Measurements from ENCODE around the gene AMPH. TPM values are rescaled to one million over a fixed set of nuclear protein-coding genes. Genes with fewer than 3 reads are reported as not detected.
A peak's percentile ranks its signal among the peaks of the same experiment; 100 is the strongest.
"Not testable (repeated sequence)": the region's sequence is repeated elsewhere in the genome, so short reads cannot be mapped to it uniquely, and the experiment has no call there.

The AMPH gene
- total RNA-seq, 1 donor from 2014 or later = 0.13 TPM

DNA sequence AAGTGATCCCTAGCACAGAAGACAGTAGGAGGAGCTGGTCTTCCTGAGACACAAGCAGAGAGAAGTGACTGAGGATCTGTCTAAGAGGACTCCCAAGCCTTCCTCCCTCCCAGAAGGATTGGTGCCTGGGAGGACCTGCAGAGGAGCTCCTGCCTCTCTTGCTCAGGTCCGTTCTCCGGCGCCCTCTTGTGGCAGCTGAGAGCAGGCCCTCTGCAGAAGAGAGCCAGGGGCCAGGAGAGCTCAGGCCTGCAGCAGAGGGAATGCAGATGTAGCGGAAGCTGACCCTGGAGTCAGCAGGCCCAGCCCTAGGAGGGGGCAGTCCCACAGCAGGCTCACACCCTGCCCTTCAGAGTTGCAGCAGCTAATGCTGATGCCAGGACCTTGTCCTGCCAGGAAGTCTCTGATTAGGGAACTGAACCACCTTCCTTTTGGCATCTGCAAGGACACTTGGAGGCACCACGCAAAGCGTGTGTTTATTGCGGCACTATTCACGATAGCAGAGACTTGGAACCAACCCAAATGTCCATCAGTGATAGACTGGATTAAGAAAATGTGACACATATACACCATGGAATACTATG lies 276.8 kb downstream of the AMPH start:
- peak in 1 of 2 donors; percentile 39 for DNase-seq (ENCODE audit: low read depth in 2 of 2)

DNA sequence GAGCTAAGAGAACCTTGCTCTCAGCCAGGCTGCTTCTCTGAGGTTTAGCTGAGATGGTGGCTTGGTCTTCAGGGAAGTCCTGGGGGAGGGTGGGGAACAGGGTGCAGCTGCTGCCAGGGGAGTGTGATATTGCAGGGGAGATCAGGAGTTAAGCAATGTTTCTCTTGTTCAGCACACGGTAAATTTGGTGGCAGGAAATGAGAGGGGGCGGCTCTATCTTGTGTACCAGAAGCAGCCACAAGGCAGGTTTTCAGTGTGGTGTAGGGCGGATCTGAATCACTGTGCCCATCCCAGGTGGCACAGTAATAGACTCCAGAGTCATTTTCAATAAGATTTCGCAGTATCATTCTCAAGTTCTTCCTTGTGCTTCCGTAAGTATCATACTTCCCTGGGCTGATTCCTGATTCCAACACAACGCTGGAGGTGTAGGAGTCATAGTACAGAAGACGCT lies 277.7 kb downstream of the AMPH start:
- not testable (repeated sequence) for DNase-seq (ENCODE audit: low read depth in 2 of 2)

DNA sequence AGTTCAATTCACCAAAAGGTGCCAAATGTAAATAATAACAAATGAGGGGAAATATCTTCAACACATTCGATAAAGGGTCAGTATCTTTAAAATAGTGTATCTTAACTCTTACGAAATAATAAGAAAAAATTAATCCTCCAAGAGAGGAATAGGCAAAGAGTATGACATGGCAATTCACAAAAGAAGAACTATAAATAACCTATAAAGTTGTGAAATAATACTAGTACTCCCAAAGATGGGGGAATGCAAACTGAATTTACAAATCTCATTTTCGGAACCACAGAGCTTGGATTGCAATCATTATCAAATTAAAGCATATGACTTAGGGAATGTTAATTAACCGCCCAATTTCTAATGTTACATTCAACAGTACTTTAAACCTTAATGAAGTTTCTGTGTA lies 279.6 kb downstream of the AMPH start:
- DNase-seq (ENCODE audit: low read depth in 2 of 2) = no peak

DNA sequence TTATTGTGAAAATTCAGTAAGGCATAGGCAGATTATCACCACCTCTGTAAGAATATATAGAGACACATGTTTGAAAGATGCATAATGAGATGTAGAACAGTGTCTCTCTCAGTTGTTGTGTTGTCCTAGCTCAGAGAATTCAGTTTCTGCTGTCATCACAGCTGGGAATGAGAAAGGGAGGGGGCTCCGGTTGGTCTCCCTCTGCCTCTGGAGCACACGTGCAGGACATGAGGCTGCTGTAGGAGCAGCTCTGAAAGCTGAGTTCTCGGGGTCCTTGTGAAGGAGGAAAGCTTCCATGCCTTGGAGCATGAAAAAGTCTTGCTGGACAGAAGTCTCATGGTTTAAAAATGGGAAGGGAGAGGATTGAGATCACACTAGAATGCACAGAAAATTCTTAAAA lies 280.4 kb downstream of the AMPH start:
- DNase-seq (ENCODE audit: low read depth in 2 of 2) = not testable (repeated sequence)

DNA sequence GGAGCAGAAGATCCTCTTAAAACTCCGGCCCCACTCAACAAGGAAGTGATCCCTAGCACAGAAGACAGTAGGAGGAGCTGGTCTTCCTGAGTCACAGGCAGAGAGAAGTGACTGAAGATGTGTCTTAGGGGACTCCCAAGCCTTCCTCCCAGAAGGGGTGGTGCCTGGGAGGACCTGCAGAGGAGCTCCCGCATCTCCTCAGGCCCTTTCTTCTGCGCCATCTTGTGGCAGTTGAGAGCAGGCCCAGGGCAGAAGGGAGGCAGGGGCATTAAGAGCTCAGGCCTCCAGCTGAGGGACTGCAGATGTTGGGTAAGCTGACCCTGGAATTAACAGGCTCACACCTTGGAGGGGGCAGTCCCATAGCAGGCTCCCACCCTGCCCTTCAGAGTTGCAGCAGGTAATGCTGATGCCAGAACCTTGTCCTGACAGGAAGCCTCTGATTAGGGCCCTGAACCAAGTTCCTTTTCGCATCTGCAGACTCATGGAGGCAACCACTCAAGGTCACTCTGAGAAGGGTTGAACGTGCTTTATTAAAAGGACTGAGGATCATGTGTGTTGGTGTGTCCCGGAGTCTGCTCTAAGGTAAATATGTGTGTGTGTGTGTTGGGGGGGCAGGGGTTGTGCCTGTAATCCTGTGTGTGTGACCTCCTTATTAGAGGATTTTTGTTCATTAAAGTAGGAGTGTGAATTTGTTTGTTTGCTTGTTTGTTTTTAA lies 281.1 kb downstream of the AMPH start:
- not testable (repeated sequence) for DNase-seq (ENCODE audit: low read depth in 2 of 2)

DNA sequence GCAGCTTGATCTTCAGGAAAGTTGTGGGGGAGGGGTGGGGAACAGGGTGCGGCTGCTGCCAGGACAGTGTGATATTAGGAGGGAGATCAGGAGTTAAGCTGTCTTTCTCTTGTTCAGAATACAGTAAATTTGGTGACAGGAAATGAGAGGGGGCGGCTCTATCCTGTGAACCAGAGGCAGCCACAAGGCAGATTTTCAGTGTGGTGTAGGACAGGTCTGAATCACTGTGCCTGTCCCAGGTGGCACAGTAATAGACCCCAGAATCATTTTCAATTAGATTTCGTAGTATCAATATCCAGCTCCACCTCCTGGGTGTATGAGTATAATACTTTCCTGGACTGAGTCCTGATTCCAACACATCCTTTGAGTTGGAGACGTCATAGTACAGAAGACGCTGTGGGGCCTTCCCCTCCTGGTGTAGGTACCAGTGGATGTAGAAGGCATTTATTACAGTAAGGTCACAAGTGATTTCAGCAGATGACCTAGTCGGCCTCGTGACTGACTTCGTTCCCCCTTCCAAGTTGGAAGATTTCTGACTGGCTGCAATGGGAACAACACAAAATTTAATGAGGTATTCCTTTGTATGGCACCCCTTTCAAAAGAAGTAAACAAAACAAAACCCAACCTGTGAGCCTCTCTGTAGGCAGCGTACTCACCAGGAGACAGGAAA lies 281.9 kb downstream of the AMPH start:
- DNase-seq (ENCODE audit: low read depth in 2 of 2) = peak in 1 of 2 donors; percentile 37

DNA sequence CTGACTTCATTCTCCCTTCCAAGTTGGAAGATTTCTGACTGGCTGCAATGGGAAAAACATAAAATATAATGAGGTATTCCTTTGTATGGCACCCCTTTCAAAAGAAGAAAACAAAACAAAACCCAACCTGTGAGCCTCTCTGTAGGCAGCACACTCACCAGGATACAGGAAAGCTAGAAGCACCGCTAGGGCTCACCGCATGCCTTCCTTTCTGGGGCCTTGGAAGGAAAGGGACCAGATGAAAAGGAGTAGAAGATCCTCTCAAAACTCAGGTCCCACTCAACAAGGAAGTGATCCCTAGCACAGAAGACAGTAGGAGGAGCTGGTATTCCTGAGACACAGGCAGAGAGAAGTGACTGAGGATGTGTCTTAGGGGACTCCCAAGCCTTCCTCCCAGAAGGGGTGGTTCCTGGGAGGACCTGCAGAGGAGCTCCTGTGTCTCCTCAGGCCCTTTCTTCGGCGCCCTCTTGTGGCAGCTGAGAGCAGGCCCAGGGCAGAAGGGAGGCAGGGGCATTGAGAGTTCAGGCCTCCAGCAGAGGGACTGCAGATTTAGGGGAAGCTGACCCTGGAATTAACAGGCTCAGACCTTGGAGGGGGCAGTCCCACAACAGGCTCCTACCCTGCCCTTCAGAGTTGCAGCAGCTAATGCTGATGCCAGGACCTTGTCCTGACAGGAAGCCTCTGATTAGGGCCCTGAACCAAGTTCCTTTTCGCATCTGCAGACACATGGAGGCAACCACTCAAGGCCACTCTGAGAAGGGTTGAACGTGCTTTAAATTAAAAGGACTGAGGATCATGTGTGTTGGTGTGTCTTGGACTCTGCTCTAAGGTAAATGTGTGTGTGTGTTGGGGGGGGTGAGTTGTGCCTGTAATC lies 285.6 kb downstream of the AMPH start:
- peak in 1 of 2 donors; percentile 41 for DNase-seq (ENCODE audit: low read depth in 2 of 2)

DNA sequence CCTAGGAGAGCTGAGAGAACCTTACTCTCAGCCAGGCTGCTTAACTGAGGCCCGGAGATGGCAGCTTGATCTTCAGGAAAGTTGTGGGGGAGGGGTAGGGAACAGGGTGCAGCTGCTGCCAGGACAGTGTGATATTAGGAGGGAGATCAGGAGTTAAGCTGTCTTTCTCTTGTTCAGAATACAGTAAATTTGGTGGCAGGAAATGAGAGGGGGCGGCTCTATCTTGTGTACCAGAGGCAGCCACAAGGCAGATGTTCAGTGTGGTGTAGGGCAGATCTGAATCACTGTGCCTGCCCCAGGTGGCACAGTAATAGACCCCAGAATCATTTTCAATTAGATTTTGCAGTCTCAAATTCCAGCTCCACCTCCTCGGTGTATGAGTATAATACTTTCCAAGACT lies 286.4 kb downstream of the AMPH start:
- DNase-seq (ENCODE audit: low read depth in 2 of 2) = not testable (repeated sequence)

DNA sequence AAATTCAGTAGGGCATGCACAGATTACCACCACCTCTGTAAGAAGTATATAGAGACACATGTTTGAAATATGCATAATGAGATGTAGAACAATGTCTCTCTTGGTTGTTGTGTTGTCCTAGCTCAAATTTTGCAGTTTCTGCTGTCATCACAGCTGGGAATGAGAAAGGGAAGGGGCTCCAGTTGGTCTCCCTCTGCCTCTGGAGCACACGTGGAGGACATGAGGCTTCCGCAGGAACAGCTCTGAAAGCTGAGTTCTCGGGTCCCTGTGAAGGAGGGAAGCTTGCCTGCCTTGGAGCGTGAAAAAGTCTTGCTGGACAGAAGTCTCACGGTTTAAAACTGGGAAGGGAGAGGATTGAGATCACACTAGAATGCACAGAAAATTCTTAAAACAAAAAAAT lies 289.0 kb downstream of the AMPH start:
- DNase-seq (ENCODE audit: low read depth in 2 of 2) = not testable (repeated sequence)

DNA sequence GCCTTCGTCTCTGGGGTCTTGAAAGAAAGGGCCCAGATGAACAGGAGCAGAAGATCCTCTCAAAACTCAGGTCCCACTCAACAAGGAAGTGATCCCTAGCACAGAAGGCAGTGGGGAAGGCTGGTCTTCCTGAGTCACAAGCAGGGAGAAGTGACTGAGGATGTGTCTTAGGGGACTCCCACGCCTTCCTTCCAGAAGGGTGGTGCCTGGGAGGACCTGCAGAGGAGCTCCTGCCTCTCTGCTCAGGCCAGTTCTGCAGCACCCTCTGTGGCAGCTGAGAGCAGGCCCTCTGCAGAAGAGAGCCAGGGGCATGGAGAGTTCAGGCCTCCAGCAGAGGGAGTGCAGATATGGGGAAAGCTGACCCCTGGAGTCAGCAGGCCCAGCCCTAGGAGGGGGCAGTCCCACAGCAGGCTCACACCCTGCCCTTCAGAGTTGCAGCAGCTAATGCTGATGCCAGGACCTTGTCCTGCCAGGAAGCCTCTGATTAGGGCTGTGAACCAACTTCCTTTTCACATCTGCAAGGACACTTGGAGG lies 289.9 kb downstream of the AMPH start:
- peak in 1 of 2 donors; percentile 32 for DNase-seq (ENCODE audit: low read depth in 2 of 2)

DNA sequence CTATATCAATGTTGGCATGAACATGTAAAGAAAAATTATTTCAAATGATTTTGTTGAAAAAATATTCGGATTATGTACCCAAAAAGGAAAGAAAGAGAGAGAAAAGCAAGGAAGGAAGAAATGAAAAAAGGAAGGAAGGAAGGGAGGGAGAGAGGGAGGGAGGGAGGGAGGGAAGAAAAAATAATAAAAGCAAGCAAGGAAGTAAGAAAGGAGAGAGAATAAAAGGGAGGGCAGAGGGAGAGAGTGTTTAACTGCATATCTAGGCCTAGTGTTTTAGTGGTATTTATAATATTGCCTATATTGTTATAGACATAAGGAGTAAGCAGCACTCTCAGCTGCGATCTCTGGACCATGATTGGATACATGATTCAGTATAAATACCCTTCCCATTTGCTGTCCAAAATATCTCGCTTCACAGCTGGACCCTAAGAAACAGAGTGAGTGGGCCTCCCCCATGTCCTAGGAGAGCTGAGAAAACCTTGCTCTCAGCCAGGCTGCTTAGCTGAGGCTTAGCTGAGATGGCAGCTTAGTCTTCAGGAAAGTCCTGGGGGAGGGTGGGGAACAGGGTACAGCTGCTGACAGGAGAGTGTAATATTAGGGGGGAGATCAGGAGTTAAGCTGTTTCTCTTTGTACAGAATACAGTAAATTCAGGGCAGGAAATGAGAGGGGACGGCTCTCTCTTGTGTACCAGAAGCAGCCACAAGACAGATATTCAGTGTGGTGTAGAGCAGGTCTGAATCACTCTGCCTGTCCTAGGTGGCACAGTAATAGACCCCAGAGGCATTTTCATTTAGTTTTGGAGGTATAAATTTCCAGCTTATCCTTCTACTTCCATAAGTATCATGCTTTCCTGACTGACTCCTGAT lies 291.0 kb downstream of the AMPH start:
- DNase-seq (ENCODE audit: low read depth in 2 of 2) = no peak

DNA sequence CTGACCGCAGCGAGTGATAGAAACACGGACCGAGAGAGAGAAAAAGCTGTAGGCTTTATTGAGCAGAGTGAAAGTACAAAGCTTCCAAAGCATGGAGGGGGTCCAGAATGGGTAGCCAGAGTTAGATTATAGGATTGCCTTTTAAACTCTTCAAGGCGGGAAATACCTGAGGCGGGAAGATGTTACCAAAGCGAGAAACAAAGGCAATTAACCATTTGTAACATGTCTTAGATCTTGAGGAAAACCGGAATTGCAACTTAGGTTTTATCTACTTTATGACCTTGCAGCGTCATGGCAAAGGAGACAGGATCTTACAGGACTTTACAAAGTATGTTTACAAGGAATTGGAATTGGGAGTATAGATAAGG lies 295.0 kb downstream of the AMPH start:
- not testable (repeated sequence) for DNase-seq (ENCODE audit: low read depth in 2 of 2)

DNA sequence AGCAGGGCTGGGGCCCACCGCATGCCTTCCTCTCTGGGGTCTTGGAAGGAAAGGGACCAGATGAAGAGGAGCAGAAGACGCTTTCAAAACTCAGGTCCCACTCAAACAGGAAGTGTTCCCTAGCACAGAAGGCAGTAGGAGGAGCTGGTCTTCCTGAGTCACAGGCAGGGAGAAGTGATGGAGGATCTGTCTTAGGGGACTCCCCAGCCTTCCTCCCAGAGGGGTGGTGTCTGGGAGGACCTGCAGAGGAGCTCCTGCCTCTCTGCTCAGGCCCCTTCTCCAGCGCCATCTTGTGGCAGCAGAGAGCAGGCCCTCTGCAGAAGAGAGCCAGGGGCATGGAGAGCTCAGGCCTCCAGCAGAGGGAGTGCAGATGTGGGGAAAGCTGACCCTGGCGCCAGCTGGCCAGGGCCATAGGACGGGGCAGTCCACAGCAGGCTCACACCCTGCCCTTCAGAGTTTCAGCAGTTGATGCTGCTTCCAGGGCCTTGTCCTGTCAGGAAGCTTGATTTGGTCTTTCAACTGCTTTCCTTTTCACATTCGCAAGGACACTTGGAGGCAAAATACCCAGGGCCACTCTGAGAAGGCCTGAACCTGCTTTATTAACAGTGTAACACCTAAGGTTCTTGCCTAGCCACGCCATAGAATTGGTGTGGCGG lies 295.6 kb downstream of the AMPH start:
- peak; percentile 64 to 85 for DNase-seq (ENCODE audit: low read depth in 2 of 2)

DNA sequence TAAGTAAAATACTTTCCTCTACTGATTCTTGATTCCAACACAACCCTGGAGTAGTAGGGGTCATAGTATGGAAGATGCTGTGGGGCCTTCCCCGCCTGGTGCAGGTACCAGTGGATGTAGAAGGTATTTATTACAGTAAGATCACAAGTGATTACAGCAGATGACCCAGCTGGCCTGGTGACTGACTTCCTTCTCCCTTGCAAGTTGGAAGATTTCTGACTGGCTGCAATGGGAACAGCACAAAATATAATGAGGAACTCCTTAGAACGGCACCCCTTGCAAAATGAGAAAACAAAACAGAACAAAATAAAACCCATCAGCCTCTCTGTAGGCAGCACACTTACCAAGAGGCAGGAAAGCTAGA lies 296.1 kb downstream of the AMPH start:
- DNase-seq (ENCODE audit: low read depth in 2 of 2) = no peak

DNA sequence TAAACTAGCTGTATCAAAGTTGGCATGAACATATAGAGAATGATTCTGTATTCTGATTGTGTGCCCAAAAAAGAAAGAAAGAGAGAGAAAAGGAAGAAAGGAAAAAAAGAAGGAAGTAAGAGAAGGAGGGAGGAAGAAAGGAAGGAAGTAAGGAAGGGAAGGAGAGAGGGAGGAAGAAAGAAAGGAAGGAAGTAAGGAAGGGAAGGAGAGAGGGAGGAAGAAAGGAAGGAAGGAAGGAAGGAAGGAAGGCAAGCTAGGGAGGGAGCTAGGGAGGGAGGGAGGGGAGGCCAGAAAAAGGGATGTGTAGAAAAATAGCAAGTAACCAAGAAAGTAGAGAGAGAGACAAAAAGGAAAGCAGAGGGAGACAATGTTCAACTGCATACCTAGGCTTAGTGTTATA lies 297.0 kb downstream of the AMPH start:
- DNase-seq (ENCODE audit: low read depth in 2 of 2) = no peak

All from dermis microvascular lymphatic vessel endothelial cell (primary cell).